ENCODE measurements around the gene ARHGAP9.

DNA sequence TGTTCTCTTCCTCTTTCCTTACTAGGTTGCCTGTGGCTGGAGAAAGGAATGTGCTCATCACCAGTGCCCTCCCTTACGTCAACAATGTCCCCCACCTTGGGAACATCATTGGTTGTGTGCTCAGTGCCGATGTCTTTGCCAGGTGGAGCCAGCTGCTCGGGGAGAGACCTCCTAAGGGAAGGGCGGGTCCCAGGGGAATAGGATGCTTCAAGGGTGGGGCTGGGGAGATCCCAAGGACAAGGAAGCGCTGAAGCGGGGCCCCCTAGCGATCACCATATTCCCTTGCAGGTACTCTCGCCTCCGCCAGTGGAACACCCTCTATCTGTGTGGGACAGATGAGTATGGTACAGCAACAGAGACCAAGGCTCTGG is 18.5 kb upstream of the ARHGAP9 start:
- TF ChIP-seq POLR2AphosphoS5 (IDR thresholded peaks at IDR 0.05) = no peak
- no peak for TF ChIP-seq EP300 (IDR thresholded peaks at IDR 0.05)

Data from stomach (tissue), 4 donors.